Measurements from ENCODE around the gene MAP2K6. TPM values are rescaled to one million over a fixed set of nuclear protein-coding genes. Genes with fewer than 3 reads are reported as not detected.

Gene MAP2K6
- total and polyA plus RNA-seq, 12 donors, result 0.88 to 4.0 (median 1.8) TPM

- Histone ChIP-seq H3K4me1 (no peaks in the 10 kb centered on the region), H3K36me3 (no peaks in the 10 kb centered on the region), H3K9me3 (peaks cover 0 to 11% (median 0%) of the 10 kb centered on the region in 11 donors), H3K4me3 (no peak overlapping the region), H3K27me3 (no peaks in the 10 kb centered on the region), H3K27ac (no peak overlapping the region)
- WGBS, 2 donors, result 93 to 100% methylated on average over 1 of the region's 1 CpG
- ATAC-seq (no peak), DNase-seq (no peak)
- intact Hi-C loops (cut with DNase I), result no loop called here
- TF ChIP-seq CTCF (IDR thresholded peaks at IDR 0.05), result no peak
These were observed 136.9 kb downstream of the MAP2K6 start for GRCh38 chr17:69551212-69552010.

GRCh38 chr17:69552986-69553667, 138.6 kb downstream of the MAP2K6 start:
- no peaks in the 10 kb centered on the region for H3K4me1 ChIP-seq
- 91 to 96% methylated on average over 5 of the region's 5 CpGs for WGBS, 2 donors
- no peak for TF ChIP-seq CTCF (IDR thresholded peaks at IDR 0.05)
- DNase-seq (no peak), ATAC-seq (no peak)
- no peak overlapping the region for H3K4me3 ChIP-seq
- peaks cover 0 to 11% (median 0%) of the 10 kb centered on the region in 11 donors for H3K9me3 ChIP-seq
- no peaks in the 10 kb centered on the region for H3K27me3 ChIP-seq
- no peak overlapping the region for H3K27ac ChIP-seq
- no peaks in the 10 kb centered on the region for H3K36me3 ChIP-seq
- intact Hi-C loops (cut with DNase I), result no loop called here

DNA sequence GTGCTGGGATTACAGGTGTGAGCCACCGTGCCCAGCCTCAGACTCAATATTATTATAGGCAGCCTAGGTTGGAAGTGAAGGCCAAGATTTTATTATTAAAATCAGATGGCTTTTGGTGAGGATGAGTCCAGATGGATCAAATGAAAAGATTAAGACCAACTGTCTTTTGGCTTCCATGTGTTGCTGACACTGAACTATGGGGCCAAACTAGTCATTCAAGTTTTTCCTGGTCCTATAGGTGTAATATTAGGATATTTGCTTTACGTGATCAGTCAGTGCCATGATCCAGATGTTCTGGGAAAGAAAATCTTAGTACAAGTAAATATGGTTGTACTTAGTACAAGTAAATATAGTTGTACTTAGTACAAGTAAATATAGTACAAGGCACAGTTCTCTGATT, 140.6 kb downstream of the MAP2K6 start:
- Histone ChIP-seq H3K9me3 (peaks cover 0 to 11% (median 0%) of the 10 kb centered on the region in 11 donors), H3K36me3 (no peaks in the 10 kb centered on the region), H3K4me1 (no peaks in the 10 kb centered on the region), H3K4me3 (no peak overlapping the region), H3K27me3 (no peaks in the 10 kb centered on the region), H3K27ac (no peak overlapping the region)
- TF ChIP-seq CTCF (IDR thresholded peaks at IDR 0.05), result no peak
- WGBS, 2 donors, result 67 to 70% methylated on average over 2 of the region's 2 CpGs
- no peak for ATAC-seq
- DNase-seq, result no peak
- intact Hi-C loops (cut with DNase I), result no loop called here

DNA sequence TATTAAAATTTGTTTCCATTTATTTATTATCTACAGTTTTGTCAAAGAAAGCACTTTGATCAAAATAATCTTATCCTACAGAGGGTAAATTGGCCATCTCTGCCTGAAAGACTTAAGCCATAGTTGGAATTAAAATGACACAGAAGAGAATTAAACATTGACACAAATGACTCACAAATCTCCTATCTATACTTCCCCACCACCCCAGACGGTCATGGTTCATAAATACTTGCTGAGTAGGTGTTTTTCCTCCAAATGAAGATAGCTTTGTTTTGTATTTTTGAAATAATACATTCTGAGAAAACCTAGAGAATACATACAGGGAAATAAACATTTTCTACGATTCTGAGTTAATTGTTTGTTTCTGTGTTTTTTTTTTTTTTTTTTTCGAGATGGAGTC, 142.8 kb downstream of the MAP2K6 start:
- Histone ChIP-seq H3K27me3 (no peaks in the 10 kb centered on the region), H3K36me3 (no peaks in the 10 kb centered on the region), H3K4me1 (peaks cover 0 to 8% (median 2%) of the 10 kb centered on the region in 9 donors), H3K9me3 (peaks cover 0 to 11% (median 0%) of the 10 kb centered on the region in 11 donors), H3K27ac (no peak overlapping the region), H3K4me3 (no peak overlapping the region)
- ATAC-seq (no peak), DNase-seq (no peak)
- TF ChIP-seq CTCF (IDR thresholded peaks at IDR 0.05), result no peak
- intact Hi-C loops (cut with DNase I), result no loop called here
- 78 to 89% methylated on average over 3 of the region's 3 CpGs for WGBS, 2 donors
